ENCODE measurements around the gene UBXN11. TPM values are rescaled to one million over a fixed set of nuclear protein-coding genes. Genes with fewer than 3 reads are reported as not detected.

The UBXN11 gene
- total RNA-seq, 4 donors from 2014 or later, result 10.4 to 29.9 (median 16.7) TPM

GRCh38 chr1:26351590-26352337, 45.3 kb upstream of the UBXN11 start:
- TF ChIP-seq, protein P1, sequence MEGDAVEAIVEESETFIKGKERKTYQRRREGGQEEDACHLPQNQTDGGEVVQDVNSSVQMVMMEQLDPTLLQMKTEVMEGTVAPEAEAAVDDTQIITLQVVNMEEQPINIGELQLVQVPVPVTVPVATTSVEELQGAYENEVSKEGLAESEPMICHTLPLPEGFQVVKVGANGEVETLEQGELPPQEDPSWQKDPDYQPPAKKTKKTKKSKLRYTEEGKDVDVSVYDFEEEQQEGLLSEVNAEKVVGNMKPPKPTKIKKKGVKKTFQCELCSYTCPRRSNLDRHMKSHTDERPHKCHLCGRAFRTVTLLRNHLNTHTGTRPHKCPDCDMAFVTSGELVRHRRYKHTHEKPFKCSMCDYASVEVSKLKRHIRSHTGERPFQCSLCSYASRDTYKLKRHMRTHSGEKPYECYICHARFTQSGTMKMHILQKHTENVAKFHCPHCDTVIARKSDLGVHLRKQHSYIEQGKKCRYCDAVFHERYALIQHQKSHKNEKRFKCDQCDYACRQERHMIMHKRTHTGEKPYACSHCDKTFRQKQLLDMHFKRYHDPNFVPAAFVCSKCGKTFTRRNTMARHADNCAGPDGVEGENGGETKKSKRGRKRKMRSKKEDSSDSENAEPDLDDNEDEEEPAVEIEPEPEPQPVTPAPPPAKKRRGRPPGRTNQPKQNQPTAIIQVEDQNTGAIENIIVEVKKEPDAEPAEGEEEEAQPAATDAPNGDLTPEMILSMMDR (IDR thresholded peaks at IDR 0.05; ENCODE audit: low read depth), result no peak

DNA sequence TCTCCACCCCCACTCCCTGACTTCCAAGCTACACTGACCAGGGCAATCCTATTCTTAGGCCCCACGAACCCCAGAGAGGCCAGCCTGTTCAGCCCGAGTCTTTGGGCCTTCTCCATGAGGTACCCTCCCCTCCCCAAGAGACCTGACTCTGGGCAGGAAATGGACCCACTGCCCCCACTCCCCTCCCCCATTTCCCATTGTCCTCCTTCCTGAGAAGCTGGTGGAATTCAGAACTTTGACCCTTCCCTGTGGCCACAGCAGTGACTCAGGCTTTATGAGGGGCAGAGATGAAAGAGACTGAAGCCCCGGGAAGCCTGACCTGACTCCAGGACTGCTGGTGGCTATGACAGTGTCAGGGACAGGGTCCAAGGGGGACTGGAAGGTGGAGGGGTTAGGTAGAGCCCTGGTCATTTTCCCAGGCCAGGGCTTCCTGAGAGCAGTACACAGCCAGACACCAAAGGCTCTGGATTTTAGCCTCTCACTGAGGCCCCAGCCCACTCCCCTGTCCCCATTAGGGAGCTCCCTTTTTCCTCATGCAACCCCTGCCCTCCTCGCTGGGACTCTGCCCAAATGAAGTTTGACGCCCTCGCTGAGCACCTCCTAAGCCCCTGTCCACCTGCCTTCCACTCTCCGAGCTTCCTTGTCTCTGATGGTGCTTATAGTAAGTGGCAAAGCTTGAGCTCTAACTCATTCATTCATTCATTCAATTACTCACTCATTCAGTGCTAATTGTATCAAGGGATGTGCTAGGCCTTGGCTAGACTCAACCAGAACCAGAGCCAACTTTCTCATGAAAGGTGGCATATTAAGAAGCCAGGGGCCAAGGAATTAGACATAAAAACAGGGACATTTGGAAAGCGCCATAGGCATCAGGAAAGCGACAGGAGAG, 44.5 kb upstream of the UBXN11 start:
- TF ChIP-seq, protein P1 (IDR thresholded peaks at IDR 0.05; ENCODE audit: low read depth), result no peak

- TF ChIP-seq, protein P1 (IDR thresholded peaks at IDR 0.05; ENCODE audit: low read depth), result no peak
These were observed 43.9 kb upstream of the UBXN11 start for GRCh38 chr1:26350343-26350700.

- TF ChIP-seq, protein P1 (IDR thresholded peaks at IDR 0.05; ENCODE audit: low read depth), result no peak
These were observed 43.4 kb upstream of the UBXN11 start for GRCh38 chr1:26349877-26350244.

DNA sequence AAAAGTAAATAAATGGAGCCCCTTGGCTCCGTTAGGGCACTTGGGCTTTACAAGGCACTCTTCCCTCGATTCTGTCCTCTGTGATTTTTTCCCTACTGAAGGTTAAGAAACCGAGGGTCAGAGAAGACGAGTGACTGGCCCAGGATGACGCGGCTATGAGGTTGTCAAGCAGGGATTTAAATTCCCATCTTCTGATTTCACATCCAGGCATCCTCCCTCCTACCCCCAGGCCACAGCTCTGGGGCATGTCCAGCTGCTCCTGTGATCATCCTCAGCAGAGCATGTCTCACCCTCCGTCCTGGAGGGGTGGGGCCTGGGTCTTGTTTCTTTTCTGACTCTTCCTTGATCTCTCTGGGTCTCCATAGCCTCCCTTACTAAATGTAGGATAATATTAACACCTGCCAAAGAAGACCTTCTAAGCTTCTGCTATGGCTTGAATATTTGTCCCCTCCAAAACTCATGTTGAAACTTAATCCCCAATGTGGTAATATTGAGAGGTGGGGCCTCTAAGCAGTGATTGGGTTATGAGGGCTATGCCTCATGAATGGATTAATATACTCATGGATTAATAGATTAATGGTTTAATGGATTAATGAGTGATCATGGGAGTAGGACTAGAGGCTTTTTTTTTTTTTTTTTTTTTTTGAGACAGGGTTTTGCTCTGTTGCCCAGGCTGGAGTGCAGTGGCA, 42.9 kb upstream of the UBXN11 start:
- TF ChIP-seq, protein P1 (IDR thresholded peaks at IDR 0.05; ENCODE audit: low read depth), result no peak

GRCh38 chr1:26346274-26347033, 40.0 kb upstream of the UBXN11 start:
- TF ChIP-seq, protein P1 (IDR thresholded peaks at IDR 0.05; ENCODE audit: low read depth), result no peak

Data from subcutaneous adipose tissue (tissue), 4 donors.